Nephron (organoid): ENCODE results near the gene FIGN.

ENCODE experiments used
- H3K27ac Mint-ChIP-seq, 3 experiments: 2 replicates each; pipeline ENCODE4 v1.8.0; 2020; ENCODE audit warnings: mixed read lengths in 3 of 3, mild to moderate bottlenecking in 2 of 3, moderate library complexity in 1 of 3
- H3K27me3 Mint-ChIP-seq: 2 replicates; pipeline ENCODE4 v1.8.0; 2021; ENCODE audit warnings: low read depth, mild to moderate bottlenecking, moderate library complexity, mixed read lengths
- H3K36me3 Mint-ChIP-seq: 2 replicates; pipeline ENCODE4 v1.8.0; 2020; ENCODE audit warnings: low read depth, mixed read lengths
- H3K4me1 Mint-ChIP-seq: 2 replicates; pipeline ENCODE4 v1.8.0; 2020; ENCODE audit warnings: mixed read lengths
- H3K4me3 Mint-ChIP-seq, 3 experiments: 2 replicates each; pipeline ENCODE4 v1.8.0; 2020; ENCODE audit warnings: mild to moderate bottlenecking in 3 of 3, mixed read lengths in 3 of 3, moderate library complexity in 2 of 3
- H3K9me3 Mint-ChIP-seq: 2 replicates; pipeline ENCODE4 v1.8.0; 2020; ENCODE audit warnings: mixed read lengths
- TF ChIP-seq, protein P1 (sequence below), 3 experiments: fragments of 200-600 bp; sonication (generic); IDR thresholded peaks; one replicate each; pipeline ENCODE4 v1.5.0; 2021; ENCODE audit warnings: antibody characterized with exemption in 3 of 3; ENCODE audit not compliant: unreplicated experiment in 3 of 3

FIGN gene

DNA sequence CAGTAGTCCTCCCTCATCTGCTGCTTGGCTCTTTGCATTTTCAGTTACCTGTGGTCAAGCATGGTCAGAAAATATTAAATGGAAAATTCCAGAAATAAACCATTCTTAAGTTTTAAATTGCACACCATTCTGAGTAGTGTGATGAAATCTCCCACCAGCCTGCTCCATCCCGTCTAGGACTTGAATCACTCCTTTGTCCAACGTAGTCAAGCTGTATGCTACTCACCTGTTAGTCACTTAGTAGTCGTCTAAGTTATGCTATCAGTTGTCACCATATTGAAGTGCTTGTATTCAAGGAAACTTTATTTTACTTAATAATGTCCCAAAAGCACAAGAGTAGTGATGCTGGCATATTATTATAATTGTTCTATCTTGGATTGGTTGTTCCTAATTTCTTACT, 172.5 kb downstream of the FIGN start:
- Mint-ChIP-seq H3K9me3 (no peaks in the 10 kb centered on the region), H3K36me3 (no peaks in the 10 kb centered on the region), H3K4me3 (no peak overlapping the region), H3K27me3 (no peaks in the 10 kb centered on the region), H3K27ac (no peak overlapping the region), H3K4me1 (no peaks in the 10 kb centered on the region)
- TF ChIP-seq, protein P1, sequence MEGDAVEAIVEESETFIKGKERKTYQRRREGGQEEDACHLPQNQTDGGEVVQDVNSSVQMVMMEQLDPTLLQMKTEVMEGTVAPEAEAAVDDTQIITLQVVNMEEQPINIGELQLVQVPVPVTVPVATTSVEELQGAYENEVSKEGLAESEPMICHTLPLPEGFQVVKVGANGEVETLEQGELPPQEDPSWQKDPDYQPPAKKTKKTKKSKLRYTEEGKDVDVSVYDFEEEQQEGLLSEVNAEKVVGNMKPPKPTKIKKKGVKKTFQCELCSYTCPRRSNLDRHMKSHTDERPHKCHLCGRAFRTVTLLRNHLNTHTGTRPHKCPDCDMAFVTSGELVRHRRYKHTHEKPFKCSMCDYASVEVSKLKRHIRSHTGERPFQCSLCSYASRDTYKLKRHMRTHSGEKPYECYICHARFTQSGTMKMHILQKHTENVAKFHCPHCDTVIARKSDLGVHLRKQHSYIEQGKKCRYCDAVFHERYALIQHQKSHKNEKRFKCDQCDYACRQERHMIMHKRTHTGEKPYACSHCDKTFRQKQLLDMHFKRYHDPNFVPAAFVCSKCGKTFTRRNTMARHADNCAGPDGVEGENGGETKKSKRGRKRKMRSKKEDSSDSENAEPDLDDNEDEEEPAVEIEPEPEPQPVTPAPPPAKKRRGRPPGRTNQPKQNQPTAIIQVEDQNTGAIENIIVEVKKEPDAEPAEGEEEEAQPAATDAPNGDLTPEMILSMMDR (IDR thresholded peaks at IDR 0.05; ENCODE audit: unreplicated experiment in 3 of 3): no peak

DNA sequence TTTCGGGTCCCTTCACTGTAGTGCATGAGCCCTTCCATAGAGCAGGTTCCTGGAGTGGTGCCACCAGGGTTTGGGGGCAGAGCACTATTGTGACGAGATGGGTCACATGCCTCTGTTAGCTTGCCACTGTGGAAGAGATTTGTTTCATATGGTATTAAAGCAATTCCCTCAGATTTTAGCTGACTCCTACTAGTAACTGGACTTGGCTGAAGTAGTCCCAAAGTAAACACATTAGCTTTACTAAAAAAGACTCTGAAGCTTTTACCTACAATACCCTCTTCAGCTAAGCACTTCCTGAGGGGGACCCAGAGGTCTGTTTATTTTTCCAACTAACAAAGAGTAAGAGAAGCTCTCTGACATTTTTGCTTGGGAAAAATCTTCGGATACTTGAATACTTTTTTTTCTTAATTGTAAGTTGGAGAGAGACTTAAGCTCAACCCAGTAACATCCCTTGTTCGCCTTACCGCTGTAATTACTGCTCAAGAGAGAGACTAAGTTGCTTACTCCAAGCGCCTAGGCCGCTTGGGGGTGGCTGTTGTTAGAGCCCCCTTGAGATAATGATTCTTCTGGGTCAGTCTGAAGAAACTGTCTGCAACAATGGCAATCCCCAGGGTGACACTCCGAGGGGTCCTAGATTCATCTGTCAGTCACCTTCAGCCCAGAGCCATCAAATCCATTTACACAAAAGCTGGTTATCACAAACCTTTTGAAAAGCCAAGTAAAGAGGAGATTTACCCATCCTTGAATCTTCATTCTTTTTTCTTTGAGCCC, 177.4 kb downstream of the FIGN start:
- Mint-ChIP-seq H3K27me3 (no peaks in the 10 kb centered on the region), H3K4me3 (no peak overlapping the region), H3K9me3 (no peaks in the 10 kb centered on the region), H3K4me1 (peaks cover 17% of the 10 kb centered on the region), H3K36me3 (no peaks in the 10 kb centered on the region), H3K27ac (peak overlapping the region in 1 of 3 experiments; percentile 27)
- TF ChIP-seq, protein P1 (IDR thresholded peaks at IDR 0.05; ENCODE audit: unreplicated experiment in 3 of 3): no peak

DNA sequence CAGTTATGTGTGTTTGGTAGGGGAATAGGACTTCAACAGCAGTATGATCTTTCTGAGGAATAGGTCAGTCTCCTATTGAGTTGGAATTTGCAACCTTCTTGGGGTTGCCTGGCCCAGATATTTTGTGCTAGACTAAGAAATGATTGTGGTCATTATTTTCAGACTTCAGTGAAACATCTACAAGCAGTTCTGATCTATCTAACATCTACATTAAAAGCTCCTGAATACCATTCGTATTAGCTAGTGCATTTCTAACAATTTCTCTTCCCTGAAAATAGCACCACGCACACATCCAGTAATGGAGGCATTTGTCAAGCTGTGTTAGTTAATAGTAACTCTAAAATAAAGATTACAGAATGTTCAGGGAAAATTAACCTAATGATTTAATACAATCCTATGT, 179.3 kb downstream of the FIGN start:
- H3K9me3 Mint-ChIP-seq: no peaks in the 10 kb centered on the region
- H3K27ac Mint-ChIP-seq: peak overlapping the region in 1 of 3 experiments; percentile 77
- H3K4me1 Mint-ChIP-seq: peaks cover 27% of the 10 kb centered on the region
- H3K4me3 Mint-ChIP-seq: no peak overlapping the region
- TF ChIP-seq, protein P1 (IDR thresholded peaks at IDR 0.05; ENCODE audit: unreplicated experiment in 3 of 3): no peak
- H3K27me3 Mint-ChIP-seq: no peaks in the 10 kb centered on the region
- H3K36me3 Mint-ChIP-seq: no peaks in the 10 kb centered on the region

DNA sequence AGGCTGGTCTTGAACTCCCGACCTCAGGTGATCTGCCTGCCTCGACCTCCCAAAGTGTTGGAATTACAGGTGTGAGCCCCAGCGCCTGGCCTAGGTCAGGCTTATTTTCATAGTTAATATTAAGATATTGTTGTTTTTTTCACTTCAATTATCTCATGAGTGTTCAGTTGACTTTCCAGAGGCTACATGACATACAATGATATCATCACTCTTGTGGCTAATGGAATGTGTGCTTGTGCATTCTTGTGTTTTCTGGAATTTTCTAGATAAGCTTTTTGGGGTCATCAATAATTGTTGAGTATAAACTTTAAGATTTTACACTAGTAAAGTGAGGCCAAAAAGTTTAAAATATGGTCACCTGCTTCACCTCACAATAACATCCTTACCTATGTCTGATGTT, 180.9 kb downstream of the FIGN start:
- Mint-ChIP-seq H3K4me3 (no peak overlapping the region), H3K36me3 (no peaks in the 10 kb centered on the region), H3K27ac (peak overlapping the region in 1 of 3 experiments; percentile 33), H3K4me1 (peaks cover 27% of the 10 kb centered on the region), H3K9me3 (no peaks in the 10 kb centered on the region), H3K27me3 (no peaks in the 10 kb centered on the region)
- TF ChIP-seq, protein P1 (IDR thresholded peaks at IDR 0.05; ENCODE audit: unreplicated experiment in 3 of 3): no peak

DNA sequence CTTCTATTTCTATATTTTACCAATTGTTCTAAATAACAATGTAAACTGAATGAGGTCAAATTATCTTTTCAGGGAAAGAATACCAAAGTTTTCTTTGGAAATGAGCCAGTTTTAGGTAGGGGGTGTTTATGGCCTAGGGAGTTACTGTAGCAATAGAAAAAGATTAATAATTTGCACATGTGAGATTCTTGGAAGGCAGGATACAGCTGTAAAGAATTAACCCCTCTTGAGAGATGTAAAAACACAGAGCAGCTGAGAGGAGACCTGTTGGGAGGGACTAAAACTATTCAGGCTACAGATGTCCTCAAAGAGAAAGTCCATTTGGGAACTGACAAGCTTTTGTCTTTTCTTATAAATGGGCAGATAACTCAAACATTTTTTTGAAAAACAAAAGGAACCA, 182.2 kb downstream of the FIGN start:
- Mint-ChIP-seq H3K4me3 (no peak overlapping the region), H3K9me3 (no peaks in the 10 kb centered on the region), H3K27ac (peak overlapping the region; percentile 29 to 72 (median 36)), H3K36me3 (no peaks in the 10 kb centered on the region), H3K4me1 (peaks cover 27% of the 10 kb centered on the region), H3K27me3 (no peaks in the 10 kb centered on the region)
- TF ChIP-seq, protein P1 (IDR thresholded peaks at IDR 0.05; ENCODE audit: unreplicated experiment in 3 of 3): no peak

DNA sequence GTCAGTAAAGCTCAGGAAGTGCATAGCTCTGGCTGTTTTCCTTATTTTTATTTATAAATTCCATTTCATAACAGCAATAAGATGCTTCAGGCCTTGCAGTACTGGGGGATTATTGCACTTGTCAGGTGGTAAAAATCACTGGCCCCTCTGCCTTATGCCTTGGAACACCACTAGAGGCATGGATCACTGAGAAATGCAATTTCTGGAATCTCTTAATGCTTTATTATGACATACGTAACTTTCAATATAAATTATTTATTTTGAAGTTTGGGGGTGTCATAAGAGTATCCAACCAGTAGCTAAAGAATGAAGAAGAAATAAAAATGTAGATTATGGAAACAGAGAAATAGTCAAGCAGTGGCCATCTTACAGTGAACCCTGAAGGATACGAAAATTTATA, 183.1 kb downstream of the FIGN start:
- no peaks in the 10 kb centered on the region for H3K27me3 Mint-ChIP-seq
- H3K27ac Mint-ChIP-seq: no peak overlapping the region
- peaks cover 27% of the 10 kb centered on the region for H3K4me1 Mint-ChIP-seq
- TF ChIP-seq, protein P1 (IDR thresholded peaks at IDR 0.05; ENCODE audit: unreplicated experiment in 3 of 3): no peak
- H3K9me3 Mint-ChIP-seq: no peaks in the 10 kb centered on the region
- no peak overlapping the region for H3K4me3 Mint-ChIP-seq
- no peaks in the 10 kb centered on the region for H3K36me3 Mint-ChIP-seq
